Spleen (tissue), 11 donors: ENCODE results near the gene BARX1. TPM values are rescaled to one million over a fixed set of nuclear protein-coding genes. Genes with fewer than 3 reads are reported as not detected.

Experiments used
- DNase-seq: peaks from one replicate; pipeline ENCODE4 v3.0.0-alpha.2; 2020
- H3K27ac ChIP-seq, 8 donors: fragments of 200-600 bp; sonication (generic) in 7 of 8; 1 replicate in 4 of 8; 2 replicates in 4 of 8; pipeline versions ENCODE4 v1.5.0 to v1.8.0; 2016 to 2021; ENCODE audit warnings: inconsistent platforms in 4 of 8, mild to moderate bottlenecking in 4 of 8, moderate library complexity in 1 of 8
- H3K27me3 ChIP-seq, 7 donors: fragments of 200-600 bp; sonication (generic) in 6 of 7; replicated peaks in 1 of 7; 1 replicate in 4 of 7; 2 replicates in 3 of 7; pipeline versions ENCODE4 v1.5.0 to v1.8.0; 2016 to 2021; ENCODE audit warnings: inconsistent platforms in 3 of 7, mild to moderate bottlenecking in 1 of 7
- H3K36me3 ChIP-seq, 6 donors: fragments of 200-600 bp; sonication (generic) in 5 of 6; 1 replicate in 4 of 6; 2 replicates in 2 of 6; pipeline versions ENCODE4 v1.5.0 to v1.8.0; 2016 to 2021; ENCODE audit warnings: inconsistent platforms in 2 of 6
- H3K4me1 ChIP-seq, 6 donors: fragments of 200-600 bp; sonication (generic) in 5 of 6; 1 replicate in 3 of 6; 2 replicates in 3 of 6; pipeline versions ENCODE4 v1.5.0 to v1.8.0; 2016 to 2021; ENCODE audit warnings: inconsistent platforms in 3 of 6
- H3K4me3 ChIP-seq, 8 donors: fragments of 200-600 bp; sonication (generic) in 7 of 8; 1 replicate in 4 of 8; 2 replicates in 4 of 8; pipeline versions ENCODE4 v1.5.0 to v1.8.0; 2016 to 2021; ENCODE audit warnings: inconsistent platforms in 4 of 8, mild to moderate bottlenecking in 4 of 8, moderate library complexity in 2 of 8
- H3K9me3 ChIP-seq, 8 donors: fragments of 200-600 bp; sonication (generic) in 7 of 8; 1 replicate in 4 of 8; 2 replicates in 4 of 8; pipeline versions ENCODE4 v1.5.0 to v1.8.0; 2016 to 2021; ENCODE audit warnings: inconsistent platforms in 4 of 8
- POLR2A ChIP-seq, 3 donors: fragments of 450-650 bp; IDR thresholded peaks; one replicate each; pipeline ENCODE4 v1.5.1; 2017; ENCODE audit warnings: antibody characterized with exemption in 3 of 3, mild to moderate bottlenecking in 1 of 3
- POLR2AphosphoS5 ChIP-seq, 3 donors: sonication (generic); formaldehyde crosslinking; IDR thresholded peaks; one replicate each; pipeline ENCODE4 v1.5.1; 2017; ENCODE audit warnings: antibody characterized with exemption in 3 of 3
- WGBS, 5 donors: extraction: QIAGEN DNeasy Blood & Tissue Kit in 3 of 5; methylation state at CpG; one replicate each; pipeline versions ENCODE4 v1.1.5 to v1.1.7; 2013 to 2018; 5-methylcytosine and 5-hydroxymethylcytosine counted together
- intact Hi-C: fragments of 100-400 bp; cut with DNase I; formaldehyde crosslinking; loops from one replicate; pipeline ENCODE4 v1.15.0; 2023; ENCODE audit warnings: low total_unique reads
- polyA plus RNA-seq, 3 donors: library from polyadenylated mRNA; stranded (reverse); fragments of 200-250 nt; gene quantifications; one replicate each; pipeline ENCODE4 v1.2.1, GENCODE V29; 2013
- total RNA-seq, 7 donors: library from RNA; depleted of rRNA in 3 of 7; stranded (reverse); fragments of >200 nt in 3 of 7; fragmentation: NEBNext Ultra II Directional in 4 of 7; extraction: Animal tissue kit (Norgen Biotek cat#: 25700) in 4 of 7; gene quantifications; one replicate each; pipeline versions ENCODE4 v1.1.0 to v1.2.1, GENCODE V29; 2016 to 2021
- TF ChIP-seq, protein P1 (sequence below), 11 experiments: fragments of 200-600 bp in 7 of 11; fragments of 450-650 bp in 4 of 11; sonication (generic) in 4 of 11; IDR thresholded peaks in 8 of 11; conservative IDR thresholded peaks in 3 of 11; 1 replicate in 7 of 11; 2 replicates in 4 of 11; pipeline versions ENCODE4 v1.4.0 to v1.8.0; 2016 to 2021; ENCODE audit warnings: antibody characterized with exemption in 11 of 11, inconsistent platforms in 4 of 11, mild to moderate bottlenecking in 1 of 11
- donor health status: healthy with polysubstance abuse.
- donor health status: DM: no; HTN: no; CAD: no; lungs with moderate emphysema.
- donor health status: DM: no; HTN: no; CAD: no.
- donor health status: Bipolar disorder and iron deficiency.
- donor health status: healthy.
- donor health status: DM: no; HTN: no; CAD: no.
- donor health status: DM: yes; HTN: yes; CAD: no.

Gene BARX1
- total and polyA plus RNA-seq, 10 donors: 0.07 to 0.21 TPM; not detected in 8

DNA sequence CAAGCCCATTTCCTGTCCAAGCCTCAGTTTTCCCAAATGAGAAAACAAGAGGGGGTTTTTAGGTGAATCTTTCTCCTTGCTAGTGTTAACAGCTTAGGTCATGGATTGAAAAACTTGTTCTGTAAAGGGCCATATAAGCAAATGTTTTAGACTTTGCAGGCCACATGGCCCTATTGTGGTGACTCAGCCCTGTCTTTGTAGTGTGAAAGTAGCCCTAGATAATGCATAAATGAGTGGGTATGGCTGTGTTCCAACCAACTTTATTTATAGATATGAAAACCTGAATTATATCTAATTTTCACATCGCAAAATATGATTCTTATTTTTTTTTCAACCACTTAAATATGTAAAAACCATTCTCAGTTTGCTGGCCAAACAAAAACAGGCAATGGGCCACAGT is 6.9 kb upstream of the BARX1 start:
- Histone ChIP-seq H3K27me3 (peaks cover 28 to 97% (median 50%) of the 10 kb centered on the region in 7 donors), H3K36me3 (no peaks in the 10 kb centered on the region), H3K4me3 (no peak overlapping the region), H3K9me3 (no peaks in the 10 kb centered on the region), H3K4me1 (peaks cover 20 to 50% (median 39%) of the 10 kb centered on the region in 6 donors), H3K27ac (no peak overlapping the region)
- intact Hi-C loops: loop anchor here (5.0 to 10.0 kb wide), 2 partner anchors 280 to 797 kb away; no protein-coding TSS in a partner anchor
- no peak for DNase-seq
- WGBS, 5 donors: 59 to 85% (median 77%) methylated on average over 1 of the region's 1 CpG
- no peak for TF ChIP-seq POLR2A (IDR thresholded peaks at IDR 0.05)
- TF ChIP-seq, protein P1, sequence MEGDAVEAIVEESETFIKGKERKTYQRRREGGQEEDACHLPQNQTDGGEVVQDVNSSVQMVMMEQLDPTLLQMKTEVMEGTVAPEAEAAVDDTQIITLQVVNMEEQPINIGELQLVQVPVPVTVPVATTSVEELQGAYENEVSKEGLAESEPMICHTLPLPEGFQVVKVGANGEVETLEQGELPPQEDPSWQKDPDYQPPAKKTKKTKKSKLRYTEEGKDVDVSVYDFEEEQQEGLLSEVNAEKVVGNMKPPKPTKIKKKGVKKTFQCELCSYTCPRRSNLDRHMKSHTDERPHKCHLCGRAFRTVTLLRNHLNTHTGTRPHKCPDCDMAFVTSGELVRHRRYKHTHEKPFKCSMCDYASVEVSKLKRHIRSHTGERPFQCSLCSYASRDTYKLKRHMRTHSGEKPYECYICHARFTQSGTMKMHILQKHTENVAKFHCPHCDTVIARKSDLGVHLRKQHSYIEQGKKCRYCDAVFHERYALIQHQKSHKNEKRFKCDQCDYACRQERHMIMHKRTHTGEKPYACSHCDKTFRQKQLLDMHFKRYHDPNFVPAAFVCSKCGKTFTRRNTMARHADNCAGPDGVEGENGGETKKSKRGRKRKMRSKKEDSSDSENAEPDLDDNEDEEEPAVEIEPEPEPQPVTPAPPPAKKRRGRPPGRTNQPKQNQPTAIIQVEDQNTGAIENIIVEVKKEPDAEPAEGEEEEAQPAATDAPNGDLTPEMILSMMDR (IDR thresholded peaks at IDR 0.05 in 8 of 11, conservative IDR thresholded peaks at IDR 0.05 in 3 of 11): no peak
- no peak for TF ChIP-seq POLR2AphosphoS5 (IDR thresholded peaks at IDR 0.05)

DNA sequence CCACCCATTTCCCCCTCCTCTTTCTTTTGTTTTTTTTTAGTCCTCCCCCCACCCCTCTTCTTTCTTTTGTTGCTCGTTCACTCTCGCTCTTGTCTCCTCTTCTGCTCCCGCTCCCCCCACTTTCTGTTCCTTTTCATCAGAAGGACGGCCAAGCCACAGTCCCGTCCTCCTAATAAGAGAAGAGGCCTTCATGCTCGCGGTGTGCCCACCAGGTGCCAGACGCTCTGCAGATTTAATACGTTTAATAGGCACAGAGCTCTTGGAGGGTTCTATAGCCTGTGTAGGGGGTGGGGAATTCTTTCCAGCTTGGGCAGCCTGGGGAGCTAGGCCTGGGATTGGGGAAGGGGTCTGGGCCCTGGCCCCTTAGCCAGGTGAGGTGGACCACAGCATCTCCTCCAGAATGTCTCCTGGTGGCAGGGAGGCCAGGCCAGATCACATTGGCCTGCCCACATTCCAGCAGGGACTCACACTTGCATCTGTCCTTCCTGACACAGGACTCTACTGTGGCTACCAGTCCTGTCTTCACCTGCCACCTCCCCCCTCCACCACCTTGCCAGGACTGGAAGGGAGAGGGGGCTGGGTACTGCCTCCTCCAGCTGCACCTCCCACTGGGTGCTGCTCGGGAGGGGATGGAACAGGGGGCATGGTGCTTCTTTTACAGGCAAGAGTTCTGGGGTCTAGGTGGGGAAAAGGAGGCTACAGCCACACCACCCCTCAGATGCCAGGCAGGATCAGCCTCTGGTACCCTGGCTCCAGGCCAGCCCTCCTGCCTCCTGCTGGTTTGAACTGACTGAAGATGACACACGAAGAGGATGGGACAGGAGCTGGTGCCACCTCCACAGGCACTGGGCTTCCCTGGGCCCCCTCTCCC is 6.1 kb upstream of the BARX1 start:
- 32 to 40% (median 38%) methylated on average over 11 of the region's 11 CpGs for WGBS, 5 donors
- peaks cover 28 to 97% (median 58%) of the 10 kb centered on the region in 7 donors for H3K27me3 ChIP-seq
- H3K27ac ChIP-seq: no peak overlapping the region
- intact Hi-C loops: loop anchor here (5.0 to 10.0 kb wide), 2 partner anchors 279 to 796 kb away; no protein-coding TSS in a partner anchor
- DNase-seq: no peak
- H3K9me3 ChIP-seq: no peaks in the 10 kb centered on the region
- TF ChIP-seq, protein P1 (IDR thresholded peaks at IDR 0.05 in 8 of 11, conservative IDR thresholded peaks at IDR 0.05 in 3 of 11): no peak
- TF ChIP-seq POLR2AphosphoS5 (IDR thresholded peaks at IDR 0.05) (no peak), POLR2A (IDR thresholded peaks at IDR 0.05) (no peak)
- peak overlapping the region in 1 of 8 donors; percentile 54 for H3K4me3 ChIP-seq
- H3K36me3 ChIP-seq: no peaks in the 10 kb centered on the region
- peaks cover 21 to 51% (median 40%) of the 10 kb centered on the region in 6 donors for H3K4me1 ChIP-seq

DNA sequence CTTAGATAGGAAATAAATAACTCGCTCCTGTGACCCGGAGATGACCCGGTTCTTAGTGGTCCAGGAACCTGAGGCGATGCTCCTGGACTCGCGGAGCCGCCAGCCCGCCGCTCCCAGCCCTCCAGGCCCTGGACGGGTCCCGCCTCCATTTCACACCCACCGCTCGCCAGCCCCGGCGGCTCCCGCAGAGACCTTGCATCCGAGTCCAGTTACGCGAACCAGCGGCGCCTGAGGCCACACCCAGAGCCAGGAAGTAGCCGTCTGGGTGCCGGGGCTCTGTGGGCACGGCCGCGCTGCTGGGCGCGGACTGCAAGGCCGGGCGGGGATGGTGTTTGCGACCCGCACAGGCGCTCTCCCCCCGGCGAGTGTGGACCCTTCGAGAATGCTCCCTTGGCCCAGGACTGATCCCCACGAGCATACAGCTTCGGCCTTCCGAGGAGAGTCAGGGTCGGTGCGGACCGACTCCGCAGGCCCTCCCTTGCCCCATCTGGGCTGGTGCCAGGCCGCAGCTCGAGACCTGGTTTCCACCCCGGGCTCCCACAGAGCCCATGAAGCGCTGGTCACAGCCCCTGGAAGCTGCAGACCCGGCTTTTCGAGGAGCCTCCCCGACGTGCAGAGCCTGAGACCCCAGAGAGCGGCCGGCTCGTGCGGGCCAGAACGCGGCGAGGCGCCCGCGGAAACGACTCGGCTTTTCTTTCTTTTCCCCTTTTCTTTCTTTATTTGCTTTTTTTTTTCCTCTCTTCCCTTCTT is 5.2 kb upstream of the BARX1 start:
- Histone ChIP-seq H3K4me1 (peaks cover 29 to 60% (median 48%) of the 10 kb centered on the region in 6 donors), H3K4me3 (peak overlapping the region in 2 of 8 donors; percentile 21 to 54), H3K36me3 (no peaks in the 10 kb centered on the region), H3K27me3 (peaks cover 28 to 97% (median 66%) of the 10 kb centered on the region in 7 donors), H3K27ac (no peak overlapping the region), H3K9me3 (no peaks in the 10 kb centered on the region)
- peak in 1 of 3 donors; percentile 43 for TF ChIP-seq POLR2AphosphoS5 (IDR thresholded peaks at IDR 0.05)
- TF ChIP-seq, protein P1 (IDR thresholded peaks at IDR 0.05 in 8 of 11, conservative IDR thresholded peaks at IDR 0.05 in 3 of 11): no peak
- WGBS, 5 donors: 7 to 14% (median 8%) methylated on average over 36 to 63 of the region's 63 CpGs
- intact Hi-C loops: loop anchor here (5.0 to 10.0 kb wide), 2 partner anchors 278 to 796 kb away; no protein-coding TSS in a partner anchor
- DNase-seq: no peak
